Bronchial epithelial cell (primary cell): ENCODE results near the gene GANAB. TPM values are rescaled to one million over a fixed set of nuclear protein-coding genes. Genes with fewer than 3 reads are reported as not detected.

Source experiments
- DNase-seq: peaks from one replicate; pipeline ENCODE4 v3.0.0-alpha.2; 2010; ENCODE audit warnings: low read depth
- FAIRE-seq: peaks from 2 replicates; lab custom pipeline; 2011; peaks lifted over from hg19 to GRCh38; lab: Jason Lieb, UNC
- H3K27me3 ChIP-seq: 2 replicates; pipeline ENCODE4 v1.5.1; 2011; ENCODE audit warnings: low read length; ENCODE audit not compliant: control insufficient read depth, insufficient read depth
- H3K36me3 ChIP-seq: 2 replicates; pipeline ENCODE4 v1.5.1; 2011; ENCODE audit warnings: low read length; ENCODE audit not compliant: control insufficient read depth, insufficient read depth
- H3K4me3 ChIP-seq: 2 replicates; pipeline ENCODE4 v1.5.1; 2011; ENCODE audit warnings: mild to moderate bottlenecking, low read depth, low read length, control low read depth
- total RNA-seq: library from RNA; depleted of rRNA; stranded (reverse); fragments of >200 nt; gene quantifications from 2 replicates; pipeline ENCODE4 v1.2.1, GENCODE V29; 2014
- TF ChIP-seq, protein P1 (sequence below): IDR thresholded peaks from 2 replicates; pipeline ENCODE4 v1.5.1; 2011; ENCODE audit warnings: mild to moderate bottlenecking, moderate library complexity, low read length, control low read depth, inconsistent platforms; ENCODE audit not compliant: insufficient read depth, severe bottlenecking

The GANAB gene
- total RNA-seq, 1 donor from 2014 or later: 138 TPM

GRCh38 chr11:62671236-62671607, 24.8 kb upstream of the GANAB start:
- TF ChIP-seq, protein P1, sequence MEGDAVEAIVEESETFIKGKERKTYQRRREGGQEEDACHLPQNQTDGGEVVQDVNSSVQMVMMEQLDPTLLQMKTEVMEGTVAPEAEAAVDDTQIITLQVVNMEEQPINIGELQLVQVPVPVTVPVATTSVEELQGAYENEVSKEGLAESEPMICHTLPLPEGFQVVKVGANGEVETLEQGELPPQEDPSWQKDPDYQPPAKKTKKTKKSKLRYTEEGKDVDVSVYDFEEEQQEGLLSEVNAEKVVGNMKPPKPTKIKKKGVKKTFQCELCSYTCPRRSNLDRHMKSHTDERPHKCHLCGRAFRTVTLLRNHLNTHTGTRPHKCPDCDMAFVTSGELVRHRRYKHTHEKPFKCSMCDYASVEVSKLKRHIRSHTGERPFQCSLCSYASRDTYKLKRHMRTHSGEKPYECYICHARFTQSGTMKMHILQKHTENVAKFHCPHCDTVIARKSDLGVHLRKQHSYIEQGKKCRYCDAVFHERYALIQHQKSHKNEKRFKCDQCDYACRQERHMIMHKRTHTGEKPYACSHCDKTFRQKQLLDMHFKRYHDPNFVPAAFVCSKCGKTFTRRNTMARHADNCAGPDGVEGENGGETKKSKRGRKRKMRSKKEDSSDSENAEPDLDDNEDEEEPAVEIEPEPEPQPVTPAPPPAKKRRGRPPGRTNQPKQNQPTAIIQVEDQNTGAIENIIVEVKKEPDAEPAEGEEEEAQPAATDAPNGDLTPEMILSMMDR: no peak
- peak overlapping the region; percentile 87 for H3K4me3 ChIP-seq
- FAIRE-seq (no peak), DNase-seq (no peak)
- H3K36me3 ChIP-seq: peaks cover 8% of the 10 kb centered on the region
- H3K27me3 ChIP-seq: no peaks in the 10 kb centered on the region

GRCh38 chr11:62669420-62670161, 23.2 kb upstream of the GANAB start:
- Histone ChIP-seq H3K36me3 (peaks cover 9% of the 10 kb centered on the region), H3K4me3 (no peak overlapping the region), H3K27me3 (no peaks in the 10 kb centered on the region)
- DNase-seq: no peak
- no peak for FAIRE-seq
- TF ChIP-seq, protein P1: no peak

DNA sequence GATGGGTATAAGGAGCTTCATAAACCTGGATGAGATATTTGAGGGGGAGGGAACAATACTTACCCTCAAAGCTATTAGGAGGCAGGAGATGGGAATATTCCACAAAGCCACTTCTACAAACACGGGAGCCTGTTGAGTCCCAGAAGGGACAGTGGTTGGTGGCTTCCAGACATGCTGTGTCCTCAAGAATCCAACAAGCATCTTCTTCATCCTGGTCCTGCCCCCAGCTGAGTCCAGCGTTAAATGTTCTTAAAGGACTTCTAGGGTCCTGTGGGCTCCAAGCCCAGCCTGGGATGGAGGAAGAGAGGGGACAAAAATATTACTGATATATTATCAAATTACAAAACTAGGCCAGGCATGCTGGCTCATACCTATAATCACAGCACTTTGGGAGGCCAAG, 21.0 kb upstream of the GANAB start:
- FAIRE-seq (no peak), DNase-seq (no peak)
- H3K36me3 ChIP-seq: peaks cover 12% of the 10 kb centered on the region
- TF ChIP-seq, protein P1: no peak
- H3K4me3 ChIP-seq: no peak overlapping the region
- H3K27me3 ChIP-seq: no peaks in the 10 kb centered on the region

GRCh38 chr11:62666259-62666926, 20.0 kb upstream of the GANAB start:
- FAIRE-seq: no peak
- no peak for DNase-seq
- Histone ChIP-seq H3K27me3 (no peaks in the 10 kb centered on the region), H3K4me3 (peak overlapping the region; percentile 80), H3K36me3 (peaks cover 12% of the 10 kb centered on the region)
- TF ChIP-seq, protein P1: no peak

GRCh38 chr11:62665599-62666258, 19.3 kb upstream of the GANAB start:
- H3K4me3 ChIP-seq: peak overlapping the region; percentile 80
- H3K36me3 ChIP-seq: peaks cover 12% of the 10 kb centered on the region
- FAIRE-seq (no peak), DNase-seq (no peak)
- TF ChIP-seq, protein P1: no peak
- H3K27me3 ChIP-seq: no peaks in the 10 kb centered on the region
